Thyroid gland (tissue), 4 donors: Measurements from ENCODE around the gene GRM4. TPM values are rescaled to one million over a fixed set of nuclear protein-coding genes. Genes with fewer than 3 reads are reported as not detected.

Source experiments
- DNase-seq, 2 donors: peaks; one replicate each; pipeline ENCODE4 v3.0.0-alpha.2; 2019
- H3K27ac ChIP-seq, 3 donors: fragments of 200-600 bp; sonication (generic); 1 replicate in 2 of 3; 2 replicates in 1 of 3; pipeline ENCODE4 v1.5.1; 2016 to 2019; ENCODE audit warnings: mild to moderate bottlenecking in 1 of 3, moderate library complexity in 1 of 3
- H3K27me3 ChIP-seq: fragments of 200-600 bp; sonication (generic); one replicate; pipeline ENCODE4 v1.5.1; 2019
- H3K36me3 ChIP-seq, 2 donors: fragments of 200-600 bp; sonication (generic); one replicate each; pipeline ENCODE4 v1.5.1; 2016 to 2019
- H3K4me1 ChIP-seq, 2 donors: fragments of 200-600 bp; sonication (generic); one replicate each; pipeline ENCODE4 v1.5.1; 2017 to 2019
- H3K4me3 ChIP-seq, 3 donors: fragments of 200-600 bp; sonication (generic); replicated peaks in 1 of 3; 1 replicate in 2 of 3; 2 replicates in 1 of 3; pipeline ENCODE4 v1.5.1; 2016; ENCODE audit warnings: mild to moderate bottlenecking in 1 of 3
- H3K9me3 ChIP-seq: fragments of 200-600 bp; sonication (generic); one replicate; pipeline ENCODE4 v1.5.1; 2017
- CTCF ChIP-seq, 6 experiments: fragments of 200-600 bp in 3 of 6; fragments of 450-650 bp in 3 of 6; sonication (generic) in 3 of 6; IDR thresholded peaks; one replicate each; pipeline ENCODE4 v1.5.1; 2016 to 2019; ENCODE audit warnings: antibody characterized with exemption in 6 of 6, mild to moderate bottlenecking in 2 of 6, inconsistent platforms in 1 of 6, moderate library complexity in 1 of 6
- POLR2A ChIP-seq, 2 donors: fragments of 450-650 bp; IDR thresholded peaks; one replicate each; pipeline ENCODE4 v1.6.1; 2017; ENCODE audit warnings: antibody characterized with exemption in 2 of 2, mild to moderate bottlenecking in 2 of 2, moderate library complexity in 1 of 2
- WGBS, 2 donors: methylation state at CpG; one replicate each; pipeline ENCODE4 v1.1.5; 2017; 5-methylcytosine and 5-hydroxymethylcytosine counted together
- intact Hi-C: fragments of 100-400 bp; cut with DNase I; formaldehyde crosslinking; loops from one replicate; pipeline ENCODE4 v1.15.1; 2023
- total RNA-seq, 4 donors: library from RNA; depleted of rRNA; stranded (reverse); fragments of >200 nt; gene quantifications; one replicate each; pipeline ENCODE4 v1.2.3, GENCODE V29; 2016

GRM4 gene
- total RNA-seq, 4 donors from 2014 or later = under 0.01 TPM; not detected in 3

DNA sequence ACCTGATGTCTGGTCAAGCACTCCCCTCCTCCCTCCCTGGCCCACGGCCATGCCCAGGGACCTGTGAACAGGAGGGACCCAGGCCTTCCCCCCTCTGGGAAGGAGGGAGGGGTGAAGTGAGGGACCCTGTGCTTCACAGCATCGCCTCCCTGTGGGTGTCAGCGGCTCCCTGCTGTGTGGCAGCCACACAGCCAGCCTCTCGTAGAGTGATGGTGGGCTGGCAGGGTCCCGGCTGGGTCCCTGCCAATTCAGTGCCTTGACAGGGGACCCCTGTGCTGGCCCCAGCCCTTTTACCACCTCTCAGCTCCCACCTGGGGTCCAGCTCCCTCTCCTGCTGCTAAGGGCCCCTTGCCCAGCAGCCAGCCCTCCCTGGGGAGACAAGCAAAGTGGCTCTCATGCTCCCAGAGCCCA lies 31.3 kb upstream of the GRM4 start:
- no peak overlapping the region for H3K4me3 ChIP-seq
- peak in 1 of 2 donors; percentile 22 for DNase-seq
- TF ChIP-seq POLR2A (IDR thresholded peaks at IDR 0.05) (no peak), CTCF (IDR thresholded peaks at IDR 0.05) (no peak)
- no peaks in the 10 kb centered on the region for H3K36me3 ChIP-seq
- H3K4me1 ChIP-seq = no peaks in the 10 kb centered on the region
- 28 to 60% methylated on average over 1 to 2 of the region's 5 CpGs for WGBS, 2 donors
- no peaks in the 10 kb centered on the region for H3K27me3 ChIP-seq
- no peaks in the 10 kb centered on the region for H3K9me3 ChIP-seq
- intact Hi-C loops = no loop called here
- H3K27ac ChIP-seq = no peak overlapping the region

DNA sequence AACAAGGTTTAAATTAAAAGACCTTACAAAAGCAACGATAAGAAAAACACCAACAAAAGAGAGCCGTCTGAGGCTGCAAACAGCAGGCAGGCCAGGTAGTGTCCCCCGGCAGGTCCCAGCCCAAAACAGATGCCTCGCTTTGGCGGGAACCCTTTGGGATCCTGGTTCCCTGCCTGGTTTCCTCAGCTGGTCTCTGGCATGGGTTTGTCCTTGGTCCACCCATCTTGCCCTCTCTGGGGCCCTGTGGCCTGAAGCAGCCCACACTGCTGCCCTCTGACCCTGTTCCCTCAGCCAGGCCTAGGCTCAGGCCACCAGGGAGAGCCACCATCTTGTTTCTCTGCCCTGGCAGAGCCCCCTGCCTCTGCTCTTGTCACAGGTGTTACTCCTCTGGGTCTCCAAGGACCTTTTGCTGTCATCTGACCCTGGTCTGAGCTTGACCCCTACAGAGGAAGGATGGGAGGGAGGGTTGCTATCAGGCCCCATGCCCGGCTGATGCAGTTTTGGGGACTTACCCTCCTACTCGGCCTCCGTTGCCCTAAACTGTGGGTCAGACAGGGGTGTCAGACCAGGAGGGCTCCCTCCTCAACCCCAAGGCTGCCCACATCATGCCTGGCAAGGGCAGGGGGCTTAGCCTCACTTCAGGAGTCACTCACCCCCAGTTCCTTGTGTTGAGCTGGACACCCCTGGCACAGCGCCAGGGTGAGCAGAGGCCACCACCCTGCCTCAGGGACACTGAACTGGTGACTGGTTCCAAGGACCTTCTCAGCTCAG lies 30.6 kb upstream of the GRM4 start:
- WGBS, 2 donors = 84% methylated on average over 9 of the region's 9 CpGs
- Histone ChIP-seq H3K27ac (no peak overlapping the region), H3K36me3 (no peaks in the 10 kb centered on the region), H3K9me3 (no peaks in the 10 kb centered on the region), H3K4me1 (no peaks in the 10 kb centered on the region), H3K27me3 (no peaks in the 10 kb centered on the region), H3K4me3 (no peak overlapping the region)
- TF ChIP-seq POLR2A (IDR thresholded peaks at IDR 0.05) = no peak
- no peak for TF ChIP-seq CTCF (IDR thresholded peaks at IDR 0.05)
- DNase-seq = no peak
- intact Hi-C loops = no loop called here

- Histone ChIP-seq H3K9me3 (no peaks in the 10 kb centered on the region), H3K27me3 (no peaks in the 10 kb centered on the region), H3K27ac (no peak overlapping the region), H3K4me1 (peaks cover 0 to 2% of the 10 kb centered on the region in 2 donors), H3K4me3 (no peak overlapping the region), H3K36me3 (no peaks in the 10 kb centered on the region)
- WGBS, 2 donors = 79 to 83% methylated on average over 3 of the region's 3 CpGs
- no peak for DNase-seq
- intact Hi-C loops = no loop called here
- TF ChIP-seq CTCF (IDR thresholded peaks at IDR 0.05) (no peak), POLR2A (IDR thresholded peaks at IDR 0.05) (no peak)
Measured at GRCh38 chr6:34174846-34175399, 29.0 kb upstream of the GRM4 start.

- WGBS, 2 donors = 76 to 83% methylated on average over 8 to 9 of the region's 9 CpGs
- Histone ChIP-seq H3K27me3 (no peaks in the 10 kb centered on the region), H3K27ac (no peak overlapping the region), H3K36me3 (no peaks in the 10 kb centered on the region), H3K9me3 (no peaks in the 10 kb centered on the region), H3K4me1 (peaks cover 0 to 2% of the 10 kb centered on the region in 2 donors), H3K4me3 (no peak overlapping the region)
- intact Hi-C loops = no loop called here
- no peak for DNase-seq
- TF ChIP-seq CTCF (IDR thresholded peaks at IDR 0.05) (no peak), POLR2A (IDR thresholded peaks at IDR 0.05) (no peak)
Measured at GRCh38 chr6:34172961-34173775, 27.3 kb upstream of the GRM4 start.
